Naive thymus-derived CD8-positive, alpha-beta T cell (primary cell): Measurements from ENCODE around the gene TJP2. TPM values are rescaled to one million over a fixed set of nuclear protein-coding genes. Genes with fewer than 3 reads are reported as not detected.

Experiments used
- ATAC-seq, 2 donors: fragments of 150-1000 bp; cut with Tn5 transposase in 1 of 2; sonication (Bioruptor Pico), chemical (Tn5 transposase) in 1 of 2; 1 replicate in 1 of 2; 2 replicates in 1 of 2; pipeline ENCODE4 v1.10.0; 2021; ENCODE audit warnings: mild to moderate bottlenecking in 2 of 2, moderate library complexity in 2 of 2
- POLR2A ChIA-PET: fragments of 350-600 bp; sonication (Branson Sonifier 250); formaldehyde crosslinking; loops from one replicate; lab custom pipeline; 2021; ENCODE audit warnings: antibody characterized with exemption; lab: Charles Lee
- DNase-seq, 10 donors: peaks; one replicate each; pipeline versions ENCODE4 v3.0.0 to v3.0.0-alpha.2; 2020 to 2022
- H3K27ac Mint-ChIP-seq, 10 donors: one replicate each; pipeline ENCODE4 v1.8.0; 2020 to 2022; ENCODE audit warnings: mild to moderate bottlenecking in 10 of 10, mixed read lengths in 10 of 10, moderate library complexity in 4 of 10, inconsistent platforms in 1 of 10
- H3K27me3 Mint-ChIP-seq, 5 donors: one replicate each; pipeline ENCODE4 v1.8.0; 2021 to 2022; ENCODE audit warnings: mixed read lengths in 5 of 5
- H3K36me3 Mint-ChIP-seq, 3 donors: one replicate each; pipeline ENCODE4 v1.8.0; 2020 to 2022; ENCODE audit warnings: mixed read lengths in 3 of 3, mild to moderate bottlenecking in 2 of 3, inconsistent platforms in 1 of 3
- H3K4me1 Mint-ChIP-seq, 4 donors: one replicate each; pipeline ENCODE4 v1.8.0; 2021 to 2022; ENCODE audit warnings: mixed read lengths in 4 of 4
- H3K4me3 Mint-ChIP-seq, 10 donors: one replicate each; pipeline ENCODE4 v1.8.0; 2020 to 2022; ENCODE audit warnings: mild to moderate bottlenecking in 10 of 10, mixed read lengths in 10 of 10, moderate library complexity in 6 of 10, inconsistent platforms in 1 of 10
- H3K9me3 Mint-ChIP-seq, 9 donors: one replicate each; pipeline ENCODE4 v1.8.0; 2020 to 2022; ENCODE audit warnings: mixed read lengths in 9 of 9, mild to moderate bottlenecking in 3 of 9, inconsistent platforms in 1 of 9, moderate library complexity in 1 of 9
- polyA plus RNA-seq, 3 donors: library from polyadenylated mRNA; unstranded; fragments of 300-500 nt; fragmentation: Illumina TruSeq; gene quantifications; one replicate each; pipeline ENCODE4 v1.2.3, GENCODE V29; 2021
- total RNA-seq, 8 experiments: library from RNA in 2 of 8; stranded (reverse) in 2 of 8; gene quantifications; one replicate each; pipeline ENCODE4 v1.2.3 and lab custom pipeline; 2021 to 2026

Gene TJP2
- total and polyA plus RNA-seq, 5 experiments from 2014 or later, result 0.14 to 4.2 (median 2.2) TPM; not detected in 1

DNA sequence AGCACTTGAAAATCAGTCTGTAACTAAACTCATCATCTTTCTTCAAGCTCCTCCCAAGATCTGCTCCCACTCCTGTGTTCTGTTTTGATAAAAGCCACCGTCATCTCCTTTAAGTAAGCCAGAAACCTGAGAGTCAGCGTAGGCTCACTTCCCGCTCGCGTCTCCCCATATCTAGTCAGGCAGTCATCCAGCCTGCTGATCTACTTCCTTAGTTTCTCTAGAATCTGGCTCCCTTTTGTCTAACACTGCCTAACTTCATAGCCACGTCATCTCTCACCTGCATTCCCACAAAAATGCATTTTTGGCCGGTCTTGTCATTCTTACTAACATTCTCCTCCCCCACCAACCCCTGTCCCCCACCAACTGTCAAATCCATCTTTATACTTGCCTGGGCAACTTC is 3.0 kb upstream of the TJP2 start:
- Mint-ChIP-seq H3K27me3 (peaks cover 21 to 48% (median 28%) of the 10 kb centered on the region in 5 donors), H3K9me3 (peaks cover 0 to 1% (median 0%) of the 10 kb centered on the region in 9 donors)
- POLR2A ChIA-PET, result no interaction called here

DNA sequence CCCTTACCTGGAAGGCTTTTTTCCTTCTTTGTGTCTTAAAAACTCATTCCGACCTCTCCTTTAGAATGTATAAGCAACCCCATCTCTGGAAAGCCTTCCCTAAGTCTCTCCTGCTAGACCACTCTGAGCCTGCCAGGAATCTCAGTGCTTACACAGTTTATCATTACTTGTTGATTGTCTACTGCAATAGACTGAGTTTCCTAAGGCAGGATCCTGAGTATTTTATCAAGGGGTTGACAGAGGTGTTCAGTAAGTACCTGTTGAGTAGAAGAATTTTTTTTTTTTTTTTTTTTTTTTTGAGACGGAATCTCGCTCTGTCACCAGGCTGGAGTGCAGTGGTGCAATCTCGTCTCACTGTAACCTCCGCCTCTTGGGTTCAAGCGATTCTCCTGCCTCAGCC is 2.6 kb upstream of the TJP2 start:
- DNase-seq, result no peak
- Mint-ChIP-seq H3K9me3 (peaks cover 0 to 4% (median 0%) of the 10 kb centered on the region in 9 donors), H3K27me3 (peaks cover 21 to 48% (median 32%) of the 10 kb centered on the region in 5 donors), H3K36me3 (peaks cover 0 to 4% (median 0%) of the 10 kb centered on the region in 3 donors), H3K27ac (no peak overlapping the region), H3K4me1 (peaks cover 12 to 49% (median 34%) of the 10 kb centered on the region in 4 donors), H3K4me3 (no peak overlapping the region)
- ATAC-seq, result no peak
- POLR2A ChIA-PET, result interaction anchor here (0.7 kb wide), 1 partner anchor 12 kb away, joined by 4 read pairs; no protein-coding TSS in a partner anchor

More for the DNA sequence above, 3.0 kb upstream of the TJP2 start:
- DNase-seq (no peak), ATAC-seq (no peak)
- Mint-ChIP-seq H3K4me1 (peaks cover 12 to 45% (median 34%) of the 10 kb centered on the region in 4 donors), H3K4me3 (no peak overlapping the region), H3K36me3 (peaks cover 0 to 4% (median 0%) of the 10 kb centered on the region in 3 donors), H3K27ac (no peak overlapping the region)

DNA sequence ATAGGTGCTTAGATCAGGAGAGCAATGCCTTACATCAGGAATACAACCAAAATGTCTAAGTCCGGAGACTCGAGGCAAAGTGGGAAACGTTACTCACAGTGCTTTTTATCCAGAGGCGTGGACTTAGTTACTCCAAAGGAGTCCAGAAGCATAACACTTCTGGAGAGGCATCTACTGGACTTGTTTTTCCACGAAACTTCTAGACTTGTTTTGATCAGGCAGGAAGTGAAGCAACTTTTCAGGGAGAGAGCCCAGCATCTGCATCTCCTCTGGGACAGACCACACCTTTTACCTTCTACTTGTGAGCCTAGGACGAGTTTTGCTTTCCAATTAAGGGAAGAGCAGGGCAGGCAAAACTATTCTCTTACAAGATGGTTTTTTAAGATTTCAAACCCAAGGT is 1.2 kb upstream of the TJP2 start:
- H3K27ac Mint-ChIP-seq, result no peak overlapping the region
- ATAC-seq, result no peak
- H3K36me3 Mint-ChIP-seq, result peaks cover 0 to 4% (median 0%) of the 10 kb centered on the region in 3 donors
- peaks cover 21 to 48% (median 33%) of the 10 kb centered on the region in 5 donors for H3K27me3 Mint-ChIP-seq
- POLR2A ChIA-PET, result no interaction called here
- peaks cover 12 to 54% (median 33%) of the 10 kb centered on the region in 4 donors for H3K4me1 Mint-ChIP-seq
- DNase-seq, result no peak
- H3K4me3 Mint-ChIP-seq, result peak overlapping the region in 8 of 10 donors; percentile 62 to 77 (median 74)
- H3K9me3 Mint-ChIP-seq, result peaks cover 0 to 4% (median 0%) of the 10 kb centered on the region in 9 donors

DNA sequence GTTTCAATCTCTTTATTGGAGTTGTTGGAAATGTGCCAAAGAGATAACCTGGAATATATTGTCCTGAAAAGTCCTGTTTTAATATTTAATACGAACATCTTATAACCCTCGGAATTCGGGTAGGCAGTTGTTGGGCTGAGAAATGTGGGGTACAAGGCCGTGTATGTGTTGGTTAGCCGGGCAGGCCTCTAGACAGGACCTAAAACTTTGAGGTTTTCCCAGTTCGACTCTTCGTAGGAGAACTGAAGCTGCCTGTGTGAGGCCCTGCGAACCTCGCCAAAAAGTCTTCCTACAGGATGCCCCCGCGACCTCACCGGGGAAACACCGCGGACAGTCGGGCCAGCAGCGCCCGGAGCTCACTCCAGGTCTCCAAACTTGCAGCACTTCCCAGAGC is 583 bp upstream of the TJP2 start:
- no peak overlapping the region for H3K27ac Mint-ChIP-seq
- peaks cover 0 to 4% (median 0%) of the 10 kb centered on the region in 9 donors for H3K9me3 Mint-ChIP-seq
- ATAC-seq, result no peak
- peak overlapping the region; percentile 62 to 82 (median 75) for H3K4me3 Mint-ChIP-seq
- peaks cover 21 to 48% (median 33%) of the 10 kb centered on the region in 5 donors for H3K27me3 Mint-ChIP-seq
- peaks cover 0 to 4% (median 0%) of the 10 kb centered on the region in 3 donors for H3K36me3 Mint-ChIP-seq
- H3K4me1 Mint-ChIP-seq, result peaks cover 11 to 51% (median 28%) of the 10 kb centered on the region in 4 donors
- POLR2A ChIA-PET, result no interaction called here
- DNase-seq, result no peak

DNA sequence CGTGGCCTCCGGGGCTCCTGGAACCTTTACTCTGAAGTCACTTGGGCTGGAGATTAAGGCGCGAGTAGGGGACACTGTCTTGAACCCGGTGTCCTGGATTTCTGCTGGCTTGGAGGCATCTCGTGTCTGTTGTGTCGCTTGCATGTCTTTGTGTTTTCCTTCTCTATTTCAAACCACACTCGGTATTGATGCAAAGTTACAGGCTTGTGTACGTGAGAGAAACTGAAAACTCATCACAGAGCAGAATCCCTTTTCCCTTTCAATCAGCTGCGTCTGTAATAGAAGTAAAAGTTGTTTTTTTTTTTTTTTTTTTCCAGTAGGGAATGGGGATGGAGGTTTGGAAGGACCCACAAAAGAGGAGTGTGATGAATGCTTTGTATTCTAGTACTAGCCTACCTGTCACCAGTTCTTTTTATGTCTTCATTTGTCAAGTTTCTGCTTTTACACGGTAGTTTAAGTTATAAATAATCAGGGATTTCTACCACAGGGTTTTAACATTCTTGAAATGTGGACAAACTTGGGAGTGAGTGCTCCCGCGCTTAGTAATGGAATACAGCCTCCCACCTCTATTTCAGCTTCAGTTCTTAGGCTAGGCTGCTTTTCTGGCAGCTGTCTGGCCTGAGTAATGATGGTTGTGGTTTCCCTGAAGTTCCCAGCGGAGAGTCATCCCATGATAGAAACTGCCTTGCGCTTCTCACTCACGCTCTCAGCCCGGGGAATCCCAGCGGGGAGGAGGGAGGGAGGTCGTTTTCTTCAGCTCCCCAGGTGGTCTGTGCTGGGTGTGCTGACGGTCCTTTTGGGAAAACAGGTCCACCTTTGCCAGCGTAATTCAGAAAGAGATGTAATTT is 763 bp downstream of the TJP2 start:
- ATAC-seq, result no peak
- DNase-seq, result peak in 1 of 10 donors; percentile 4
- Mint-ChIP-seq H3K27ac (peak overlapping the region in 1 of 10 donors; percentile 69), H3K36me3 (peaks cover 0 to 4% (median 0%) of the 10 kb centered on the region in 3 donors), H3K4me1 (peaks cover 10 to 43% (median 19%) of the 10 kb centered on the region in 4 donors), H3K4me3 (peak overlapping the region; percentile 62 to 88 (median 82)), H3K9me3 (peaks cover 0 to 4% (median 0%) of the 10 kb centered on the region in 9 donors), H3K27me3 (peaks cover 21 to 48% (median 33%) of the 10 kb centered on the region in 5 donors)
- POLR2A ChIA-PET, result no interaction called here

DNA sequence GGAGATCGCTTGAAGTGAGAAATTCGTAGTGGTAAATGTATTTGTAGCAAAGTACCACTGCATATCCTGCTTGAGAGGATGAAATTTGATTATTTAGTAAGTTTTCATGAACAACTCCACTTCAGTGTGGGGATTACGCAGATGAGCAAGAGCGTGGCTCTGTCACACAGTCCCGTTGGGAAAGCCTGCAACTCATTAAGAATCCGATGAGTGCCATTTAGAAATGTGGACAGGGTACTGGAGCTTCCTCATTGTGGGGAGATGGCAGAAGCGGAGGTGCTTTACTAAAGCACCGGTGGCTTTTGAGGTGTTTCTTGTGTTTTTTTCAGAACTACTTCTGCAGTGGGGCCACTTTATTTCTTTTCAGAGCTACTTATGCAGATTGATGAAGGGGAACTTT is 1.4 kb downstream of the TJP2 start:
- DNase-seq (no peak), ATAC-seq (no peak)
- Mint-ChIP-seq H3K27me3 (peaks cover 20 to 43% (median 33%) of the 10 kb centered on the region in 5 donors), H3K27ac (no peak overlapping the region), H3K4me1 (peaks cover 10 to 47% (median 19%) of the 10 kb centered on the region in 4 donors), H3K4me3 (peak overlapping the region in 4 of 10 donors; percentile 81 to 88 (median 84)), H3K9me3 (peaks cover 0 to 4% (median 0%) of the 10 kb centered on the region in 9 donors), H3K36me3 (peaks cover 0 to 4% (median 0%) of the 10 kb centered on the region in 3 donors)
- POLR2A ChIA-PET, result interaction anchor here (0.6 kb wide), 1 partner anchor 83 kb away, joined by 4 read pairs; no protein-coding TSS in a partner anchor

DNA sequence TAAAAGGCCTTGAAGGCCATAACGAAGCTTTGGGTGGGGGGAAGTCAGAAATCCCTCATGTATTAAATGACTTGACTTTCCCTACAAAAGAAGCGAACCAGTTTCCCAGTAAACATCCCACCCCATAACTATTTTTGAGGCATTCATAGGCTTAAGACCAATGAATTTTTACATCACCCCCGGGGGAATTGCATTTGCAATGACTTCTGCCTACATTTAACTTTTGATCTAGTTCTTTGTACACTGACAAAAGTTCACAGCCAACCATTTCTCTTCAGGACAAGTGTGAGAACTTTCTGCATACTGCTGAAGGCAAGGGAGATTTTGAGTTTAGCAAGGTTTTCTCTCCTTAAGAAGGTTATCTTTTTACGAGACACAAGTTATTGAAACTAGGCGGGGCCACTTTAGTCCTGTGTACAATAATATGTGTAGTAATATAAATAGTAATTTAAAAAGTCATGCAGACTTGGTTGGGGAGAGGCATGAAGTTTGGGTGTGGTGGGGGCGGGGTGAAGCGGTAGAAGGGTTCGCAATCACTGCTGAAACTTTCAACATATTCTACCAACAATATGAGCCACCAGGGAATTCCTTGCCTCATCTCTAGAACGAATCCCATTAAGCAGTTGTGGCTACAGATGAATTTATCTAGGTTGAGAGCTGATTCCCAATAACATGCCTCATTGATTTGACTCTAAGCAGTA is 2.5 kb downstream of the TJP2 start:
- ATAC-seq, result no peak
- no peak overlapping the region for H3K27ac Mint-ChIP-seq
- peaks cover 0 to 2% (median 0%) of the 10 kb centered on the region in 3 donors for H3K36me3 Mint-ChIP-seq
- peaks cover 0 to 4% (median 0%) of the 10 kb centered on the region in 9 donors for H3K9me3 Mint-ChIP-seq
- DNase-seq, result no peak
- POLR2A ChIA-PET, result interaction anchor here (0.5 kb wide), 1 partner anchor 287 kb away, joined by 4 read pairs; no protein-coding TSS in a partner anchor
- H3K4me1 Mint-ChIP-seq, result peaks cover 10 to 49% (median 20%) of the 10 kb centered on the region in 4 donors
- H3K27me3 Mint-ChIP-seq, result peaks cover 9 to 32% (median 25%) of the 10 kb centered on the region in 5 donors
- peak overlapping the region in 1 of 10 donors; percentile 17 for H3K4me3 Mint-ChIP-seq

DNA sequence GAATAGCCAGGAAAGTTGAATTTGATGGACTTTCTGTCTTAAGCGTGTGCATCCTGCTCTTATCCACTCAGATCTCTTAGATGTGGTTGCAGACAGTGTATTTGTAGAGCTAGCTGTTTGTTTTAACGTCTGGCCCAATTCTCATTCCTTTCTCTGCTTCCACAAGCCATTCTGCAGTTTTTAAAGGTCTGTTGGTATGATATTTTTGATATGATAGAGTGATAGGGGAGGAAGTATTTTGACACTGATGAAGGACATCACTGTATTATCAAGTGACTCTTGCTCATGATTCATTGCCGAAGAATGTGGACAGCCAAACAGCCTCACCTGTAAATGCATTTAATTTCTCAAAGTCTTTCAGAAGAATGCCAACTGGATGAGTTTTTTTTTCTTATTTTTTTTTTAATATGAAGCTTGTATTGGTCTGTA is 4.5 kb downstream of the TJP2 start:
- DNase-seq, result no peak
- Mint-ChIP-seq H3K27me3 (peaks cover under 1 to 18% (median 9%) of the 10 kb centered on the region in 5 donors), H3K36me3 (no peaks in the 10 kb centered on the region), H3K9me3 (peaks cover 0 to 4% (median 0%) of the 10 kb centered on the region in 9 donors), H3K4me3 (no peak overlapping the region), H3K4me1 (peaks cover 7 to 45% (median 15%) of the 10 kb centered on the region in 4 donors), H3K27ac (no peak overlapping the region)
- POLR2A ChIA-PET, result no interaction called here
- no peak for ATAC-seq

DNA sequence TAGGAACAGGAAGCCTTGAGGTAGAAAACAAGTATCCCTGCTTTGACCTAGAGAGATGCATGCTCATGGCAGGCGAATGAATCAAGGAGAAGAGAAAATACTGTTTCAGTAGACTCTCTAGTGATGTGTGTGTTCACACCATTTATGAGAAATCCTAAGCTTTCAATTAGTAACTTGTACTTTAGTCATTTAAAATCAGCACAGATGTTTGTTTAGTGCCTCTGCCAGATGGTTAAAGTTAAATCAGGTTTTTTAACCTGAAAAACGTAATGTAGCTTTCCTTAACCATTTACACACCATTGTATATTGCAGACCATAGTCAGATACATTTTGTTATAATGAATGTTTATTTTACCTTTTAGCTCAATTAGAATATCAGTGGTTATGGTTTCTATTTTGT is 5.0 kb downstream of the TJP2 start:
- POLR2A ChIA-PET, result no interaction called here
- H3K27me3 Mint-ChIP-seq, result peaks cover 0 to 15% (median 8%) of the 10 kb centered on the region in 5 donors
- DNase-seq (no peak), ATAC-seq (no peak)
- no peak overlapping the region for H3K27ac Mint-ChIP-seq
- peaks cover 7 to 44% (median 14%) of the 10 kb centered on the region in 4 donors for H3K4me1 Mint-ChIP-seq
- peaks cover 0 to 4% (median 0%) of the 10 kb centered on the region in 9 donors for H3K9me3 Mint-ChIP-seq
- no peak overlapping the region for H3K4me3 Mint-ChIP-seq
- H3K36me3 Mint-ChIP-seq, result no peaks in the 10 kb centered on the region

DNA sequence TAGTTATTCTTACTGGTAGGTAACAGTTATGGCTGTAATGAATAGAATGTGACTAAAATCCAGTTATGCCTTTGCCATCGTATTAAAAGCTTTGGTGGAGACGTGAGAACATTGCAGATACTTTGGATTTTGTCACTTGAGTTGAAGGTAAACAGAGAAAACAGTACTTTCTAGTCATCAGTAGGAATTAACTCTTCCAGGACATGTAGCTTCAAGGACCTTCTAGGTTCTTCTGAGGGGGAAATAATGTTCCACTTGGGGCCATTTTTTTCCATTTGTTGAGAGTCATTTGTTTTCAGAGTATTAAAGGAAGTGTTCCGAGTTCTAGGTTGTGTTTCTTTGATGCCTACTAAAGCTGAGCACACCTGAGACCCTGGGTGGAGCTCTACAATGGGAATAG is 6.1 kb downstream of the TJP2 start:
- H3K36me3 Mint-ChIP-seq, result no peaks in the 10 kb centered on the region
- no peak overlapping the region for H3K4me3 Mint-ChIP-seq

DNA sequence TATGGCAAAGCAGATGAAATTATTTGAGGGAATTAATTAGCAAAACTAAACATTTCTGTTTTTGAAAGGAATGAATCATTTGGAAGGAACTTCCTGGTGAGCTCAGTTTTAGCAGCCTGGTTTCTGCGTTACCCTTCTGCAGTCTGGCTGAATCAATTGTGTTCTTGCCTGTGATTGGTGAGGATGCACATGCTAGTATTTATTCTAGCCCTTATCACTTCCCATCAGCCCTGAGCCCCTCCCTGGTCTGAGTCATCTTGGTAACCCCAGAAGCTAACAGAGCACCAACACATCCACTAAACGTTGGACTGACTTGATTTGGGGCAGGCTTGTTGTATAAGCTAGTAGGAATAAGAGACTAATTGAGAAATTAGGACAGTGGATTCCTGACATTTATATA is 6.6 kb downstream of the TJP2 start:
- Mint-ChIP-seq H3K4me3 (peak overlapping the region in 1 of 10 donors; percentile 6), H3K4me1 (peaks cover 0 to 29% (median 3%) of the 10 kb centered on the region in 4 donors), H3K36me3 (no peaks in the 10 kb centered on the region), H3K9me3 (peaks cover 0 to 4% (median 0%) of the 10 kb centered on the region in 9 donors), H3K27me3 (peaks cover 0 to 6% (median 0%) of the 10 kb centered on the region in 5 donors), H3K27ac (peak overlapping the region in 2 of 10 donors; percentile 49 to 59)
- ATAC-seq (no peak), DNase-seq (peak in 1 of 10 donors; percentile 11)
- POLR2A ChIA-PET, result no interaction called here

More for the DNA sequence above, 6.1 kb downstream of the TJP2 start:
- no peak for DNase-seq
- peaks cover 0 to 6% (median 0%) of the 10 kb centered on the region in 5 donors for H3K27me3 Mint-ChIP-seq
- POLR2A ChIA-PET, result no interaction called here
- H3K27ac Mint-ChIP-seq, result peak overlapping the region in 1 of 10 donors; percentile 39
- no peak for ATAC-seq
- H3K4me1 Mint-ChIP-seq, result peaks cover 2 to 34% (median 4%) of the 10 kb centered on the region in 4 donors
- H3K9me3 Mint-ChIP-seq, result peaks cover 0 to 4% (median 0%) of the 10 kb centered on the region in 9 donors

DNA sequence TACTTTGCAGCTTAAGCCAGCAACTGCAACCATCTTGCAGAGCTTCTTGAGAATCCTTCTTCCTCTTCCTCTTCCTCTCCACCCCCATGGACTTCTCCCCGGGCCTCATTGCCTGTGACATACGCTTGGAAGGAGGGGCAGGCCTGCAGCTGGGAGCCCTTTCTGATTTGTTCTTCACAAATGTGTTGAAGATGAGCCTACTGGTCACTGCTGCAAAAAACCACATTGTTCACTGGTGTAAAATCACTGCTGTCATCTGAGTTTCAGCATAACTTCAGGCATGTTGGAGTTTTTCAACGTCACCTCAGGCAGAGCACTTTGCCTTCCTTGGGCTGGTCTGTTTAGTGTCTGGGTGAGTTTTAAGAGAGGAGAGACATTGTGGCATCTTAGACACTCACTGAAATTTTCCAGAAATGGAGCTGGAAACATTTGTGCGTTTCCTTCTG is 7.9 kb downstream of the TJP2 start:
- ATAC-seq, result no peak
- Mint-ChIP-seq H3K4me3 (no peak overlapping the region), H3K27ac (peak overlapping the region in 1 of 10 donors; percentile 25), H3K36me3 (peaks cover 0 to 2% (median 0%) of the 10 kb centered on the region in 3 donors), H3K4me1 (peaks cover 0 to 22% (median 3%) of the 10 kb centered on the region in 4 donors), H3K27me3 (no peaks in the 10 kb centered on the region), H3K9me3 (no peaks in the 10 kb centered on the region)
- DNase-seq, result no peak
- POLR2A ChIA-PET, result no interaction called here
